HG03575 (cell line): ENCODE data around the gene TSTD1.

ENCODE experiments used
- ATAC-seq: cut with Tn5 transposase; IDR thresholded peaks from one replicate; pipeline ENCODE4 v1.9.1; 2021; ENCODE audit not compliant: unreplicated experiment, insufficient number of reproducible peaks, low FRiP score; ENCODE audit errors: extremely low read depth

Gene TSTD1, protein sequence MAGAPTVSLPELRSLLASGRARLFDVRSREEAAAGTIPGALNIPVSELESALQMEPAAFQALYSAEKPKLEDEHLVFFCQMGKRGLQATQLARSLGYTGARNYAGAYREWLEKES

GRCh38 chr1:161038523-161039153 lies at the start of gene TSTD1:
TSTD1 (minus strand) TSS chr1:161038964; CDS start chr1:161038889, 75 bp downstream.
- no peak for ATAC-seq

GRCh38 chr1:161086457-161086856 lies 47.7 kb upstream of the TSTD1 start:
- no peak for ATAC-seq

GRCh38 chr1:161085165-161085564 lies 46.4 kb upstream of the TSTD1 start:
- no peak for ATAC-seq

- no peak for ATAC-seq
Observed at GRCh38 chr1:161084597-161084988, 45.8 kb upstream of the TSTD1 start.

DNA sequence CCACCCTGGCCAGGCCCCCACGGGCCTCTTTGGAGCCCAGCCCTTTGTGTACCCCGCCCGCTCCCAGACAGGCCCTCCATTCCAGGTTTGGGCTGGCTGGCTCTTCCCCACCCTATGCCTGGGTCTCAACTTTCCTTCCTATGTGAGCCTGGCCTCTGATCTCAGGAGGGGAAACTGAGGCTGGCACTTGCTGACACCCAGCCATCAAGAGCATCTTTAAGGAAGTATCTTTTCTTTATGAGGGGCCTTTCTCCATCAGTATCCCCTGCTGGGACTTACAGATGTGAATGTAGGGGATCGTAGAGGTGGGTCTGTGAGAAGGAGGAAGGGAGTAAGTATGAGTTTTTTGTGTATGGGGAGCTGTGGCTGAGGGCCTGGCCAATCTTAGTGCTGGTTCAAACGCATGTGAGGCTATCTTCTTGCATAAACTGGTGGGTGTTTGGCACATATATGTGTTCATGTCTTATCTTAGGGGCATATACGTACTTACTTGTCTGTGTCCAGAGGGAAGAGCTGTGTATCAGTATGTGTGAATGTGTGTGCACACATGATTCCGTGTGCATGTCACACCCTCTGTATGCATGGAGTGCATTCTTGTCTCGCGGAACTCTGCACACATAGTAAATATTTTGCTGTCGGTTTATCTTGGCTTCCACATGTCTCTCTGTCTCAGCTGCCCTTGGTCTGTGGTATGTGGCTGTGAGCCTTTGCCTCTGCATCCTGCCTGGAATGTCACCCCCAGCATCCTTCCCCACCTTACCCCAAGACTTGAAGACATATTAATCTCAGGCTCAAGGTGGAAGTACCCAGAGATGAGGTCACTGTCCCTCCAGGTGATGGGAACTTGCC lies 45.2 kb upstream of the TSTD1 start:
- no peak for ATAC-seq

- no peak for ATAC-seq
Observed at GRCh38 chr1:161082996-161083747, 44.4 kb upstream of the TSTD1 start.

GRCh38 chr1:161082483-161082882 lies 43.7 kb upstream of the TSTD1 start:
- no peak for ATAC-seq

- no peak for ATAC-seq
Observed at GRCh38 chr1:161081519-161081918, 42.8 kb upstream of the TSTD1 start.

DNA sequence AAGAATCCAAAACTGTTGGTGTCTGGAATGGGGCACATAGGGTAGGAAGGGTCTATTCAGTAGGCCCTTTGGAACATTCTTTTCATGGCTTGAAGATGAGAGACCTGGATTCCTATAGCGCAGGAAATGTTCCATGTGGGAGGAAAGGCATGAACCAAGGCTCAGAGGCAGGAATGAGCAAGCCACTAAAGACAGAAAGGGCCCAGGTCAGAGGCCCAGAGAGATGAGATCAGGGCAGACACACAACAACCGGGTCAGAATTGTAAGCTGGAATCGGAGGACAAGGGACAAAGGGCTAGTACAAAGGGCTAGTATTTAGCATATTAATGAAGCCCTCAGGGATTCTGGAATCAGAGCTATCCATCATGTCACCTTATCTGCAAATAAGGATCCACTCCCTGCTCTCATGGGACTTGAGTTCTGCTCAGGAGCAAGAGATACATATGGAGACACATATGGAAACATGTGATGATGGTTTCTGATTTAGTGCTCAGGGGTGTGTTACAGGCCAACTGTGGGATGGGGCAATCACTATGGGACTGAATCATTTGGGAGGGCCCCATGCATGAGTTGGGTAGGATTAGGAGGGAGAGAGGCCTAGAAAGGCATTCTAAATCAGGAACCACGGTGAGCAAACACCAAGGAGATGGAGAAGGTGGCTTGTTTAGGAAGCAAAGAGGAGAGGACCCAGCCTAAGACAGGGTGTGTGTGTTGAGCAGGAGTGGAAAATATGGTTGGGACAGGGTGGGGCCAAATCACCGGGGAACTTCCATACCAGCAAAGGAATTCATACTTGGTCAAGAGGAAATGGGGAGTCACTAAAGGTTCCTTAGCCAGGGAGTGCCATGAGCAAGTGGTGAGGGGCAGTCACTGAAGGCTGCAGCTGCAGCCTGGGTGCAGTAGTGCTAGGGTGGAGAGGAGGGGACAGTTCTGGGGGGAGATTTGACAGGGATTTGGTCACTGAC lies 42.0 kb upstream of the TSTD1 start:
- no peak for ATAC-seq

- no peak for ATAC-seq
Observed at GRCh38 chr1:161079436-161080110, 40.8 kb upstream of the TSTD1 start.

GRCh38 chr1:161077426-161077825 lies 38.7 kb upstream of the TSTD1 start:
- ATAC-seq: no peak

GRCh38 chr1:161076410-161076809 lies 37.6 kb upstream of the TSTD1 start:
- no peak for ATAC-seq

- ATAC-seq: no peak
Observed at GRCh38 chr1:161074676-161075368, 36.1 kb upstream of the TSTD1 start.

- ATAC-seq: no peak
Observed at GRCh38 chr1:161073474-161074121, 34.8 kb upstream of the TSTD1 start.

DNA sequence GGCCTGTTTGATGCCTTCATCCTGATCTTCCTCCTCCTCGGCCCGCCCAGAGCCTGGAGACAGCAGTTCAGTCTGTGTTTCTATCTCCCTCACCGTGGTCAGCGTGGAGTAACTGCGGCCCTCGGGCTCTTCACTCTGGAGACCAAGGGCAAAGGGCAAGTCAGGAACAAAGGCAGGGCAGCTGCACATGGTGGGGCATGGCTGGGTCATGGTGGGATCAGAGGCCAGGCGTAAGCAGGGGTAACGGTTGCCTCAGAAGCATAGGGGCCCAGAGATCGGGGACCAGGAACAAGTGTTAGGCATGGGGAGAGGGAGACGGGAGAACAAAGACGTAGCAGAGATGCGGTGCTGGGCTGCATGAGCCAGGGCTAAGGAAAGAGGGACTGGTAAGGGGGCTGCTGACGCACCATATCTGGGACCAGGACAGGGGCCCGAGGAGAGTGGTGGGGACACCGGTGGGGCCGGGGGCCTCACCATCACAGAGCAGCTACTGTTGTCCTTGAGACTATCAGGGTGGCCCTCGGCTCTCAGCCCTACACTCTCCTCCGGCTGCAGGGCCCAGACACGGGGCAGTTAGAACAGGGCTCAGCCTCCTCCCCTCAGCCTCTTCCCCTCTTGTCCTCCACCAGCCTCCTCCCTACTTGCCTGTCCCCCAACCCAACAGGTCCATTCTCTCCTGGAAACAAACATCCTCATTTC lies 34.1 kb upstream of the TSTD1 start:
- ATAC-seq: no peak

DNA sequence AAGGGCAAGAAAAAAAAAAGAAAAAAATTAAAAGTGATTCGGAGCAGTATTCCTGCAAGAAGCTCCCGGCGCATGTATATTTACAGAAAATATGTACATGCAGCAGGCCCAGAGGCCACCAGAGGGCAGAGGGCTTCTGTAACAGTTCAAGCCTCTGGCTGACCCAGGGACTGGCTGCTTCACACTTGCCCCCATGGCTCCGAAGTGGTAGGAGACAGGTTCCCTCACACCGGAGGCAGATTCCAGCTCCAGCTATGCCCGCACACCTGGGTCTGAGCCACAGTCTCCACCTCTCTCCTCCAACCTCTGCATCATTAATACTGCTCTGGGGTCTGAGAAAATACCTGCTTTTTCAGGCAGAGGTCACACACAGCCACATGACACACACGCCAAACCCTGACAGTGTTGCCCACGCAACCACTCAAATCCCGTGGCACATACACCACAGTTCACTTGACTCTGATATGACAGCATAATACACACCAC lies 33.2 kb upstream of the TSTD1 start:
- no peak for ATAC-seq
